Measurements from ENCODE around the gene ATP10A.
"Not testable (repeated sequence)": the region's sequence is repeated elsewhere in the genome, so short reads cannot be mapped to it uniquely, and the experiment has no call there.

The ATP10A gene

DNA sequence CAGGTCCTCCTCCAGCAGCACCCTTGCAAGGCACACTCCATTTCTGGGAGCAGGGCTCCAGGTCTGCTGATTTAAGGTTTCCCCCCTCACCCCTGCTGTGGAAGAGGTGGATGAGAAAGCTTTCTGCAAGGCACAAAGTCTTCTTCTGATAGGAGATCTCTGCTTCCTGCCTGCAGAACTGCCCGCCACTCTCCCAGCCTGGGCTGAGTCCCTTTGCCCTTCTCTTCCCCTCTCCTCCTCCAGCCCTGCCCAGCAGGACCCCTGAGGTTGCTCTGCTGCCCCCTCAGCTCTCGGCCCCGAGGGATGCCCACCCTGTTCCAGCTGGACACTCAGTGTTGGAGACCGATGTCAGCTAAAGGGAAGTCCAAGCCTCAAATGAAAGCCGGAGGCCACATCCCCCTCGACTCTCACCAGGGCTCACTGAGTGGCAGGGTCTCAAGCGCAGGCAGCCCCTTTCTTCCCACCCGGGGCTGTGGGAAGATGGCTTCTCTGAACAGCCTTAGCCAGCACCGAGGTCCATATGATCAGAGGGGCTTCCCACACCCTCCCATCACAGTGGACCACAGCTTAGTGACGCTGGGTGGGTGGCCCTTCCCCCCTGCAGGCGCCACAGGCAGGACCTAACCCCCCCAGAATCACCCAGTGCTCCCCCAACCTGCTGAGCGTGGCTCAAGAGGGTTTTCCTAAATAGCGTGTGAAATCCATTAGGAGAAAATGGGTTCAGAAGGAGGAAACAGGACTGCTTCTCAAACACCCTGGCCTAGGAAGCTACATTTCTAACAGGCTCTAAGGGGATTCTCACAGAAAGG lies 4.0 kb downstream of the ATP10A start:
- no peak for DNase-seq

GRCh38 chr15:25856059-25856458 lies 7.1 kb downstream of the ATP10A start:
- not testable (repeated sequence) for DNase-seq

DNA sequence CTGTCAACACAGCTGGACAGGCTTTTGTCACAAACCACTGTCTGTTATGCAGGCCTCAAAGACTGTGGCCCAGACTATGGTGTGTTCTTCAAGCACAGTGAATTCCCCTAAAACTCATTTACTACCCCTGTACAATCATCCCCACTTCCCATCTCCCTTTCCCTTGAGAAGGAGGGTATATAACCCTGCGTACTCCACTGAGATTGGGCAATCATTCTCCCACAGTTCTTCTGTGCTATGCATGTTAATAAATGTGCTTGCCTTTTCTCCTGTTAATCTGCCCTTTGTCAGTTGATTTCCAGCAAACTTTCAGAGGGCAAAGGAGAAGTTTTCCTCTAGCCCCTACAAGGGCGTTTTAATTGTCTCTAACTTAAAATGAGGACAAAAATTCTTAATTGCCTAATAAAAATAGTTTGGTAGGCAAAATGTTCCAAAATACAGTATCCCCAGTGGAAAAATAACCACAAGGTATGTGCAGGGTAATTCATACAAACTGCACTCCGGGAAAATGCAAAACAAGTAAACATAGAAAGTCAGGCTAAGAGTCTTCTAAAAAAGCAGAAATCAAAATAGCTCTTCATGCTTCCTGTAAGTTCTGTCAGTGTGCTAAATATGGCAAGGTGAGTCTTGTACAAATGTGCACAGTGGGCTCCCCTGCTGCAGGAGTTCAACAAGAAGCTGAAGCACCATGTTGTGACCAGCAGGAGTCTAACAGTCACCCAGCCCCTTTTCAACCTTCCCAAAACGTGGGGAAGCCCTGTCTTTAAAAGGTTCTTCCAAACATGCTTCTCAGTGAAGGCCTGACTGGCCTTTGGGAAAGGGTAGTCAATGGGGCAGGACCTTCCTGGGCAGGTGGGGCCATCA lies 10.2 kb downstream of the ATP10A start:
- DNase-seq = peak; percentile 65

- no peak for DNase-seq
Measured at GRCh38 chr15:25852027-25852426, 11.1 kb downstream of the ATP10A start.

DNA sequence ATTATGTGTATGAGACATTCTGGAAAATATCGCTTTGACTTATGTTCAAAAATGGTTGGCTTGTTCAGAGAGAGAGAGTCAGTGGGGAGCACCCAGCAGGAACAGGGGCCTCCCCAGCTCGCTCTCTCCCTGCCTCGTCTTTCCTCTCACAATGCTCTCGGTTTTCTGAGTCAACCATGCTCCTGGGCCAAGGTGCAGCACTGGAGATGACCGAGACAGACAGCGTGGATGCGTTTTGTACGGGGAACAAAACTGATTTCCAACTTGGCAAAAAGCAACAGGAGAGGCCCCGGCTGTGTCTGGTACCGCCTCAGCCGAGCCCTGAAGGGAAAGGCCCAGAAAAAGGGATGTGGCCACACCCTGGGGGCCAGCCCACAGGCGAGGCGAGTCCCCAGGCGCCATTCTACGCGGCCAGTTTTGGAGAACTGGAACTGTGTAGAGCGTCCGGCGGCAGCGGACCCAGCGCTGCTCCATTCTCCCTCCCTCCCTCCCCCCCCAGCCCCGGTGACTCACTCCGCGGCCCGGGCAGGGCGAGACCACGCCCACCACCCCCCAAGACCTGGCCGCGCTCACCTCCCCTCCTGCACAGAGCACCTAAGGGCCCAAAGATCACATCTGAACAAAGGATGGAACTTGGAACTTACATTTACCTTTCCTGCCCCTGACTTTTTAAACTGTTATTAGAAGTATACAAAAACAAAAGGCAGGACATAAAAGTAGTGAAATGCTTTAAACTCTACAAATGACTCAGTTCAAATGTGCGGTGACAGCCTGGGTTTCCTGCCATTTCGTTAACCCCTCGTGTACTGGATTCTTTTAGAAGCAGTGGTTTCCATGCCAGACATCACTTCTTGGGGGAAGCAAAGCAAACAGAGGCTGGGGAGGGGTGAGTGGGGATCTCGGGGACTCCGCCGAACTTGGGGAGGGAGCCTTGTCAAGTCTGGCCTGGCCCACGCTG lies 12.7 kb downstream of the ATP10A start:
- peak; percentile 96 for DNase-seq

- peak; percentile 82 for DNase-seq
Measured at GRCh38 chr15:25849157-25849921, 13.8 kb downstream of the ATP10A start.

- no peak for DNase-seq
Measured at GRCh38 chr15:25848784-25849156, 14.4 kb downstream of the ATP10A start.

GRCh38 chr15:25848325-25848724 lies 14.8 kb downstream of the ATP10A start:
- no peak for DNase-seq

GRCh38 chr15:25847051-25847450 lies 16.1 kb downstream of the ATP10A start:
- no peak for DNase-seq

DNA sequence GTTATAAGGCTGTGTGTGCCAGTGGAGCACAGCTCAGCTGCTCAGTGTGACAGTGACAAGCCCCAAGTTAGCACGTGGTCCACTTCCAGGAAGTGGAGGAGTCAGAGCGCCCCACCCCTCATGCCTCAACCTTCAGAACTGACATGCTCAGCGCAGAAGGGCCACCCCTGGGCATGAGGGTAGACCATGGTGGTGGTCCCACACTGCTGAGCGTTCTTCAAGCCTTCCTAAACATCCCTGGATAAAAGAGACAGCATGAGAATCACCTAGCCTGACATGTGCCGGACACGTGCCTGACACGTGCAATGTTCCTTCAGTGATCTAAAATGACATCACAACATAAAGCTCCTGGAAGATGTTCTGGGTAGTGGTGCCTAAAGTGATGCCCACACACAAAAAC lies 16.8 kb downstream of the ATP10A start:
- no peak for DNase-seq

DNA sequence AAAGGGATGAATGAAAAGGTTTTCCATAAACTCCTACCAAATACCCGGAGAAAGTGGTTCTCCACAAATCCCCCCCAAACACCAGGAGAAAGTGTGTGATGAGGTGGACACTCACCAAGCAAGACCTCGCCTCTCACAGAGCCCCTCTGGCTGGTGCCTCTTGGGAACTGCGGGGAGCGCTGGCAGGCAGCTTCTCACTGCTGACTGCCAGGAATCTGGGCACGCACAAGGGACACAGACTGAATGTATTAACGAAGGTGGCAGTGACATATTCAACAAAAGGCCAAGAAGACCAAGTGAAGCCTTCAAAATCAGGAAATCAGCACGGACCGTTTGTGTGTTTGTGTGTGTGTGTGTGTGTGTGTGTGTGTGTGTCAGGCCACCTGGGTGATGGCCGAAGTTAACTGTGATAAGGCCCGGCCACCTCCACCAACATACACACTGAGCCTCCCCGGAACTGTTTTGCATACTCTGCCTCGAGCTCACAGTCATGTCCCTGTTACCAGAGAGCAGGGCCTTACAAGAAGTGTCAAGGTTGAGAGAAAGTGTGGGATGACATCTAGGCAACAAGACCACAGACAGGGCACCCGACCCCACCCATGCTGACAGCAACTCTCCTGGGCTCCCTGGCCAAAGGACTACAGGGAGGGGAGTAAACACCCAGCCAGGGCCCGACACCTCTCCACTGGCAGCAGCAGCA lies 18.0 kb downstream of the ATP10A start:
- no peak for DNase-seq

DNA sequence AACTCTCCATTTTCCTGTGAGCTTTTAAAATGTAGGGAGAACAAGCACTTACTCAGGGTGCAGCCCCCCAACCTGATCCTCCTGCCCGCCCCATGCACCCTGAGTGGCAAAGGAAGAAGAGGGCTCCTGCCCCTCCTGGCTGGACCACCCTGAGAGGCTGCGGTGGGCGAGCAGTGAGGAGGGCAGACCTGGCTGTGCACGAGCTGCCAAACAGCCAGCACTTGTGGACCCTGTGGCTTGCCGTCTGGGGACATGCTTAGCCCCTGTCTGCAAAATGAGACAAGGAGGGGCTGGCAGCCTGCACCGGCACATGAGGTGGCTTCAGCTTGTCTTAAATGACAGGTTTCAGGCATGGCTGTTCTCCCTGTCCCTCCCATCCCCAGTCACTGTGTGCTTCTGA lies 18.6 kb downstream of the ATP10A start:
- no peak for DNase-seq

DNA sequence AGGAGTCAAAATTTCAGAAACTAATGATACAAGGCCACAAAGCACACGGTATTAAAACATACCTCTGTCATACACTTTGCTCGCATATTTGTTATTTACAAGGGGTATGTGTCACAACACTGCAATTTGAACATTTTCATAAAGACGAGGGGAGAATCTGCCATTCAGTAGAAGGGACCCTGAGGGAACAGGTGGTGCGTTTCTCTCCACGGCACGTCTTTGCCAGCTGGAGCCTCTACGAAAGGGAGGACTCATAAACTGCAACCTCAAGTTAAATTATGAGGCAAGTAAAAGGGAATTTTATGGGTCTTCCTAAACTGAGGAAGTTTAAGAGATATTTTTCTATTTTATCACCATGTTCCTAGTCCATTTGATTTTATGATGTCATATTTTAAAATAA lies 19.1 kb downstream of the ATP10A start:
- no peak for DNase-seq

- DNase-seq = no peak
Measured at GRCh38 chr15:25839638-25840156, 23.4 kb downstream of the ATP10A start.

GRCh38 chr15:25838871-25839195 lies 24.3 kb downstream of the ATP10A start:
- DNase-seq = no peak

- DNase-seq = no peak
Measured at GRCh38 chr15:25838191-25838870, 24.8 kb downstream of the ATP10A start.

GRCh38 chr15:25832158-25832557 lies 31.0 kb downstream of the ATP10A start:
- DNase-seq = no peak

- no peak for DNase-seq
Measured at GRCh38 chr15:25830844-25831451, 32.2 kb downstream of the ATP10A start.

- no peak for DNase-seq
Measured at GRCh38 chr15:25829073-25829472, 34.1 kb downstream of the ATP10A start.

DNA sequence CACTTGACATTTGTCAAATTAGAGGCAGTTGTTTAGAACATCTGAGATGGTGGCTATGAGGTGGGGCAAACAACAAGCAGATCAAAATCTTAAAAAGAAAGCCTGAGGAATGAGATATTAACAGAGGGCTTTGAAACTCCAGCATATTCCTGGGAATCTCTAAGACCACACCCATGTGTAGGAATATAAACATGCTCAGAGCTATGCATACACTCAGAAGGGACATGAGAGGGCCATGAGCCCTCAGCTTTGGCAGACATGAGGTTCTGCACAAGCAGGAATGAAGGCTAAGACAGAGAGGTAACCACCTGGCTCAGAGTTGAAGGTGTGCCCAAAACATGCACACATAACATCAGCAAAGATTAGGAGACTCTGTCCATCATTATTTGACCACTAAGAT lies 37.9 kb downstream of the ATP10A start:
- no peak for DNase-seq

Data from suppressor macrophage treated with lipopolysaccharide for 4 hours (primary cell).